Ovary (tissue), 1 donor: Measurements from ENCODE around the gene GGA1.

ENCODE experiments used
- EP300 ChIP-seq: sonication (generic); formaldehyde crosslinking; IDR thresholded peaks from one replicate; pipeline ENCODE4 v1.6.1; 2017; ENCODE audit warnings: antibody characterized with exemption
- POLR2A ChIP-seq: fragments of 450-650 bp; IDR thresholded peaks from one replicate; pipeline ENCODE4 v1.6.1; 2017; ENCODE audit warnings: antibody characterized with exemption, mild to moderate bottlenecking, moderate library complexity

DNA sequence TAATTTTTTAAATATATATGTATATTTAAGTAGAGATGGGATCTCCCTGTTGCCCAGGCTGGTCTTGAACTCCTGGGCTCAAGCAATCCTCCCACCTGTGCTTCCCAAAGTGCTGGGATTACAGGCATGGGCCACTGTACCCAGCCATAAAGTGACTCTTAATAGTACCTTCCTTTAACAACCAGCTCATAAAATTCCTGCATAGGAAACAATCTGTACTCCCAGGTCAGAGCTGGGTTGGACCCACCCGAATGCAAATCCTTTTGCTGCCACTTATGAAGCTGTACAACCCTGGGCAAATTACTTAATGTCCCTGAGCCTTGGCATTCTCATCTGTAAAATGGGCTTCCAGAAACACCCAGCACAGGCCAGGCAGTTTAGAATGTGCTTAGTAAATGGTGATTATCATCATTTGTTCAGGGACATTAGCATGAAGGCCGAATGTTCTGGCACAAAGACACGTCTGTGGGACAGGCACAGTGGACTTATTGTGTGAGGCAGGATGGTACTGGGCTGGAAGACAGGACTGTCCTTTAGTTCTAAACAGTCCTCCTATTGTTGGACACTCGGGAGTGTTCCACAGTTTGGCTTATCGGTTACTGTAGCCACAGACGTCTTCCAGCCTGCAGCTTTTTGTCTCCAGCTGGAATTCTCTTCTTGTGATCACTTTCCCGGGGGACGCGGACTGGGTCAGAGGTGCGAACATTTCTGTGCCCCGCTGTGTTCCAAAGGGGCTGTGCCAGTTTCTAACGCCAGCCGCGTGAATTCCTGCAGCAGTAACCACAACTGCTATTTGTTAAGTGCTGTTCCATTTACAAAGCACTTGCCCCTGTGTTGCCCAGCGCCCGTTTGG, 55.8 kb downstream of the GGA1 start:
- TF ChIP-seq POLR2A (no peak), EP300 (no peak)
